Mesodermal cell (in vitro differentiated cells): ENCODE results near the gene MRPS9.
A peak's percentile ranks its signal among the peaks of the same experiment; 100 is the strongest.

Experiments
- H3K27ac ChIP-seq: 2 replicates; pipeline ENCODE4 v1.7.0; 2013; ENCODE audit warnings: mild to moderate bottlenecking, low read depth, low read length, moderate library complexity; ENCODE audit not compliant: severe bottlenecking
- H3K36me3 ChIP-seq: 2 replicates; pipeline ENCODE4 v1.7.1; 2013; ENCODE audit warnings: mild to moderate bottlenecking, low read length, moderate library complexity; ENCODE audit not compliant: control insufficient read depth, insufficient read depth
- H3K4me1 ChIP-seq: one replicate; pipeline ENCODE4 v1.7.1; 2013; ENCODE audit warnings: mild to moderate bottlenecking, low read length; ENCODE audit not compliant: insufficient read depth, control insufficient read depth, poor library complexity, severe bottlenecking
- H3K4me3 ChIP-seq: 2 replicates; pipeline ENCODE4 v1.7.0; 2013; ENCODE audit warnings: low read length, control low read depth, mild to moderate bottlenecking; ENCODE audit not compliant: insufficient read depth, poor library complexity, severe bottlenecking; ENCODE audit errors: extremely low read depth
- H3K9me3 ChIP-seq: 2 replicates; pipeline ENCODE4 v1.7.1; 2013; ENCODE audit warnings: mild to moderate bottlenecking, low read length, moderate library complexity; ENCODE audit not compliant: control insufficient read depth
- WGBS, 2 experiments: methylation state at CpG; one replicate each; pipeline ENCODE4 v1.1.5; 2013; ENCODE audit warnings: missing lambda C conversion rate in 2 of 2; ENCODE audit not compliant: insufficient coverage in 2 of 2; 5-methylcytosine and 5-hydroxymethylcytosine counted together

Gene MRPS9

DNA sequence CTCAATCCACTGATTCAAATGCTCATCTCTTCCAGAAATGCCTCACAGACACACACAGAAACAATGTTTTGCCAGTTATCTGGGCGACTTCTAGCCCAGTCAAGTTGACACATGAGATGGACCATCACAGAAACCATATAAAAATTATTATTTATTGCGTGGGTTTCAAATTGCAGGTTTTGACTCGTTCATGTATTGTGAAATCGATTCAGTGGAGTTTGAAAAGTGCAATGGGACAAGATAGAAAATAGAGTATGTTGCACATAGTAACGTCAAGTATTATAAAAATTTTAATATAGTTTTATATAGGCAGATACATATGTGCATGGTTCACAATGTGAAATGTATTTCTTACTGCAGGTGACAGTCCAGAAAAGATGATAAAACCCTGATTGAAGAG lies 100.8 kb downstream of the MRPS9 start:
- H3K36me3 ChIP-seq = no peaks in the 10 kb centered on the region
- no peak overlapping the region for H3K4me3 ChIP-seq
- no peaks in the 10 kb centered on the region for H3K9me3 ChIP-seq
- no peak overlapping the region for H3K27ac ChIP-seq
- H3K4me1 ChIP-seq = no peaks in the 10 kb centered on the region
- WGBS, 2 experiments = 88% methylated on average over 3 of the region's 5 CpGs; no CpG with 5 or more reads in 1 of the 2 experiments

DNA sequence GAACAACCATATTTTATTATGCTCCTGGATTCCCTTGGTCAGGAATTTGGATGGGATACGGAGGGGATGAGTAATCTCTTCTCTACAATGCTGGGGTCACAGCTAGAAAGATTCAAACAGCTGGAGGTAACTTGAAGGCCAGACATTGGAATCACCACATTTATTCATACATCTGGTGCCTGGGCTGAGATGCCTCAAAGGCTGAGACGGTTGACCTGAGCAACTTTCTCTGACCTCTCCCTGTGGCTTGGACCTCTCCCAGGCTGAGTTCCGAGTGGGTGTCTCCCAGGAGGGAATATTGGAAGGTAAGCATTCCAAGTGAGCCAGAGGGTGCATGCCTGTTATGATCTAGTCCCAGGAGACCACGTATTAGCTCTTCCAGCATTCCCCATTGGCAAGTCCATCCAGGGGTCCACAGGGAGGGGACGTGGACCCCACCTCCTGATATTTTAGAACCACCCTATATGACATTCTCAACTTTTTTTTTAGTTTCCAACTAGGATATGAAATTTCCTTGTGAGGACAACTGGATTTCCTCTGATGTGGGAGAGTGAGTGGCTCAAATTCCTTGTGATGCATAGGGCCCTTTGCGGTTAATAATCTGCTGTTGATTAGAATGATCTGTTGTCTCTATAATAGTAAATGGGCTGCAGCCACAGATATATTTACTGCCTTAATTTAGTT lies 101.8 kb downstream of the MRPS9 start:
- no peak overlapping the region for H3K4me3 ChIP-seq
- H3K9me3 ChIP-seq = no peaks in the 10 kb centered on the region
- H3K4me1 ChIP-seq = no peaks in the 10 kb centered on the region
- 77 to 94% methylated on average over 3 of the region's 6 CpGs for WGBS, 2 experiments
- H3K27ac ChIP-seq = no peak overlapping the region
- H3K36me3 ChIP-seq = no peaks in the 10 kb centered on the region

DNA sequence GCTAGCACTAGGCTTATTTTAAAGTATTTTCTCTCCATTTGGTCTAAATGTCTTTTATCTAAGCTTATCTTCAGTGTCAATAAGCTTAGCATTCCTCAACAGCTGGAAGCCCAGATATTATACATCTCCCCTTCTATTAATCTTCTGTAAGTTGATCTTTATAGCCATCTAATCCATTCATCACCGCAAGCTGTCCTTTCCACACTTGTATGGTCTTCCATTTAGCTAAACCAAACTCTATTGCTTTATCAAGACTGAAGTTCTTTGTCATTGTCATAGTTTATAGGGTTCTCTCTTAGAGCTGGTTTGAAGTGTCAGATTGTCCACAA lies 102.3 kb downstream of the MRPS9 start:
- Histone ChIP-seq H3K27ac (no peak overlapping the region), H3K4me1 (no peaks in the 10 kb centered on the region), H3K9me3 (no peaks in the 10 kb centered on the region), H3K4me3 (no peak overlapping the region), H3K36me3 (no peaks in the 10 kb centered on the region)
- WGBS, 2 experiments = no CpG with 5 or more reads among the region's 1 CpG

DNA sequence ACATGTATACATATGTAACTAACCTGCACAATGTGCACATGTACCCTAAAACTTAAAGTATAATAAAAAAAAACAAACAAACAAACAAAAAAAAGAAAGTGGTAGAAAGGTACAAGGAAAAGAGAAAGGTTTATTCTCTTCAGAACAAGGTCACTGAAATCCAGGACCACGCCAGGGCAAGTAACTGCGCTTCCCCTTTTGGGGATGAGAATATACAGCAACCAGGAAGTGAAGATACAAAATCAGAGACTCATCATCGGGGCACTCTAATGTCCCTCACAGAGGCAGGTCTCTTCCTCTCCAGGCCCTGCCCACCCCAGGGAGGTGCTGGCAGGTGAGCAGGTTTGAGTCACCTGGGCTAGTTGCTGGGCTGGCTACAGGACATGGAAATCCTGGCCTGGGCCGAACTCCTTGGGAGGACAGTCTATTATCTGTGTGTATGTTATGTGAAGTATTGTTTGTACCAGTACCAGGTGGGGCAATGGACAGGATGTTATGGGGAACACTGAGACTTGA lies 103.3 kb downstream of the MRPS9 start:
- no peaks in the 10 kb centered on the region for H3K4me1 ChIP-seq
- no peak overlapping the region for H3K4me3 ChIP-seq
- H3K27ac ChIP-seq = no peak overlapping the region
- H3K9me3 ChIP-seq = no peaks in the 10 kb centered on the region
- no peaks in the 10 kb centered on the region for H3K36me3 ChIP-seq
- 91 to 95% methylated on average over 2 to 4 of the region's 4 CpGs for WGBS, 2 experiments

DNA sequence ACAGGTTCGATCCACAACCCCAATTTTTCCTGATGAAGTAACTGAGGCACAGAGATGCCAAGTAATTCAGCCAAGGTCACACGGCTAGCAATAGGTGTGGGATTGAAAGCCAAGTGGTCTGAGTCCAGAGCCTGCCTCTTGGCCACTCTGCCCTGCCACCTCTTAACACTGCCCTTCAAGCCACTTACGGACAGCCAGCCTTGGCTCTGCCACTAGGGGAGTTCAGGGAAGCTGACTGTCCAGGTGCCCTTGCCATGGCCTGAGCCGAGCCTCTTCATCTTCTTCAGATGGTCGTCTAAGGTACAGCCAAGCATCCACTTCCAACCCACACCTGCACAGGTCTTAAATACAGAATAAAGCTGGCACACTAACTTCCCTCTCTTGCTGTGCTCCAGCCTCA lies 104.4 kb downstream of the MRPS9 start:
- Histone ChIP-seq H3K27ac (no peak overlapping the region), H3K4me3 (no peak overlapping the region), H3K4me1 (no peaks in the 10 kb centered on the region), H3K36me3 (no peaks in the 10 kb centered on the region), H3K9me3 (no peaks in the 10 kb centered on the region)
- 71 to 79% methylated on average over 4 to 5 of the region's 5 CpGs for WGBS, 2 experiments

DNA sequence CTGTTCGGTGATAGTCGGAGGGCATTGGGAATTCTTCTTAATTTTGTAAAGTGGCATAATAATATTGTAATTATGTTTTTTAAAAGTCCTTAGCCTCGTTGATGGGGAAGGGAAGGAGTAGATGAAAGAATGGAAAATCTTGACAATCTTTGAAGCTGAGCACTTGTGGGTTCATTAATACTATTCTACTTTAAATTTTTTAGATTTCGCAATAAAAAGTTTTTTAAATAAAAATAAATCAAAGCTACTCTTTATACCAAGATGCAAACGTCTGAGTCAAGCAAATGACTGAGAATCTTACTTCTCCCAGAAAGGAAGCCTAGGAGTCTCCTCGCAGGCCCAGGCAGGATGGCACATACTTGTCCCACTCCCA lies 105.2 kb downstream of the MRPS9 start:
- Histone ChIP-seq H3K36me3 (no peaks in the 10 kb centered on the region), H3K4me3 (peak overlapping the region; percentile 48), H3K4me1 (no peaks in the 10 kb centered on the region), H3K9me3 (no peaks in the 10 kb centered on the region), H3K27ac (no peak overlapping the region)
- WGBS, 2 experiments = 70 to 96% methylated on average over 2 to 4 of the region's 6 CpGs

DNA sequence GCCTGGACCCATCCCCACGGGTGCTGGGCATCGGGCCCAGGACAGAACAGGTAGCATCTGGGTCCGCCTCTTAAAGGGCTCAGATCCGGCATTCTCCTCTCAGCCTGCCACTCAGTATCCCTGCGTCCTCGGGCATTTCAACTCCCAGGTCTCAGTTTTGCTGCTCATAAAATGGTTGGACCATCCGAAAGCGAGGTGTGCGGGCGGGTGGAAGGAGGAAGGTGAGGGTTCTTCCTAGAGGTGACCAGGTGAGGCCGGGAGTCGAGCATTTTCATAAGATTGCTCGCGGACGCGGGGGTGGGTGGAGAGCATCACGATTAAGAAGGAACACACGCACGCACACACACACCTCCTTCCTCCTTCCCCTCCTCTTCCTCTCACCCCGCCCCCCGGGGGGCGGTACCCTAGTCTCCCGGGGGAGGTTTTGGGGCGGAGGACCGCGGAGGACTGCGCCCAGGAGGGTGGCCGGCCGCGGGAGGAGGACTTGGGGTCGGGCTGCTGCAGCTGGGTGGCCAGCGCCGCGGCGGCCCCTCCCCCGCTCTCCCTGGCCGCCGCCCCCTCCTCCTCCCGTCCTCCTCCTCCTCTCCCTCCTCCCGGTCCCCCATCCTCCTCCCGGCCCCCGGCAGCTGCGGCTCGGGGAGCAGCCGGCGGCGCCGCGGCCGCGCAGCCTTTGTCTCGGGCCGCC lies 105.7 kb downstream of the MRPS9 start:
- no peak overlapping the region for H3K27ac ChIP-seq
- WGBS, 2 experiments = 8 to 18% methylated on average over 10 to 27 of the region's 53 CpGs
- no peaks in the 10 kb centered on the region for H3K4me1 ChIP-seq
- H3K4me3 ChIP-seq = peak overlapping the region; percentile 48
- no peaks in the 10 kb centered on the region for H3K9me3 ChIP-seq
- no peaks in the 10 kb centered on the region for H3K36me3 ChIP-seq

DNA sequence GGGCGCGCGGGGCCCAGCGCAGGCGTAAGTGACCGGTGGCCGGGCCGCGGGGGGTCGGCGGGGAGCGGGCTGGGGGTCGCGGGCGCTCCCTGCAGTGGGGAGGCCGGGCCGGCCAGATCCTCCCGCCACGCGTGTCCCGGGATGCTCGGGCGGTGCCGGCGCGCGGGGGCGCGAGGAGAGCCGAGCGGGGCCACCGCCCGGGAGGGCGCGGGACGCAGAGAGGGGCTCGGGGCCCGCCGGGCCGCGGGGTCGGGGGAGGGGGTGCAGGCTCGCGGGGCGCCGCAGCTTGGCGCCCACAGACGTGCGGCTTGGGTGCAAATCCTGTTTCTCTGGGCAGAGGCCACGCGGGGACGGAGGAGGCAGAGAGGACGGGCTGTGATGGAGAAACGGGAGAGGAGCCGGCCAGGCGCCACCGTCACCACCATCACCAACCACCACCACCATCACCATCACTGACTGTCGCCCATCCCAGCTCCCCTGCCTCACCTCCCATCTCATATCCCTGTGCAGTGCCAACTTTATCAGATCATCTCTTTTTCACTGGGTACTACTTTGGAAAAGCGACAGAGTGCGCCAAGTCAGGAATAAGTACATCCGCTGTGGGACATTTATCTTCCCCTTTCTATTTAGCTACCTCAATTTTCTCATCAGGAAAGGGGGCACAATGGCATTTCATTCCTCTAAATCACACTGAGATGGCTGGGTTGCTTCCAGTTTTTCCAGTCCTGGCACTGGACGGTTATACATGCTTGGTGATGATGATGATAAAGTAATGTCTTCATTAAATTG lies 106.5 kb downstream of the MRPS9 start:
- no peaks in the 10 kb centered on the region for H3K36me3 ChIP-seq
- 10% methylated on average over 16 to 46 of the region's 62 CpGs for WGBS, 2 experiments
- no peaks in the 10 kb centered on the region for H3K9me3 ChIP-seq
- H3K4me3 ChIP-seq = peak overlapping the region; percentile 48
- H3K4me1 ChIP-seq = no peaks in the 10 kb centered on the region
- H3K27ac ChIP-seq = no peak overlapping the region

DNA sequence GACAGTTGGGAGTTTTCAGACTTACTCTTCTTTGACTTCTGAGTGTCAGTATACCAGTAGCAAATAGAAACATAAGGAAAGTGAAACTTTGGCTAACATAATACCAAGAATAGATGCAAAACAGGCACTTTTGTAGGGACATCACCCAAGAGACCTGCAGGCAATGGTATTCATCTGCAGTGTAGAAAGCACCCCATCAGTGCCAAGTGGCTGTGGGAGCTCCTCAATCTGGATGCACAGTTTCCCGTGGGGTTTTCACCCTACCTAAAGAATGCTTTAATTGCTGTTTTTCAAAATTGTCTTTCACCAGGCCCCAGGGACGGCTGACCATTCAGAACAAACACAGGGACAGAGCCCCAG lies 107.1 kb downstream of the MRPS9 start:
- Histone ChIP-seq H3K27ac (no peak overlapping the region), H3K9me3 (no peaks in the 10 kb centered on the region), H3K4me1 (no peaks in the 10 kb centered on the region), H3K36me3 (no peaks in the 10 kb centered on the region), H3K4me3 (peak overlapping the region; percentile 48)
- 50 to 62% methylated on average over 1 to 2 of the region's 2 CpGs for WGBS, 2 experiments

DNA sequence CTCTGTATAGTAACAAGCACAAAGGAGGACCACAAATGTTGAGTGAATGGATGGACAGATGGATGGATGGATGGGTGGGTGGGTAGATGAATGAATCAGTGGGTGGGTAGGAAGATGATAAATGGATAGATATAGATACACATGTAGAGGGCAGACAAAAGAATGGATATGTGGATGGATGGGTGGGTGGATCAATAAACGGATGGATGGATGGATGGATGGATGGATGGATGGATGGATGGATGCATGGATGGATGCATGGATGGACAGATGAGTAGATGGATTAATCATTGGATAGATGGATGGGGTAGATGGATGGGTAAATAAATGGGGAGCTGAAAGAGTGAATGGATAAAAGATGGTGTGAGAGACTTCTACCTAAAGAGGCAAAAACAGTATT lies 111.4 kb downstream of the MRPS9 start:
- no peak overlapping the region for H3K4me3 ChIP-seq
- H3K27ac ChIP-seq = no peak overlapping the region
- WGBS, 2 experiments = 90 to 95% methylated on average over 1 of the region's 1 CpG
- H3K9me3 ChIP-seq = no peaks in the 10 kb centered on the region
- H3K4me1 ChIP-seq = no peaks in the 10 kb centered on the region
- H3K36me3 ChIP-seq = no peaks in the 10 kb centered on the region
